ENCODE measurements around the gene HTR2B.
A peak's percentile ranks its signal among the peaks of the same experiment; 100 is the strongest.

GRCh38 chr2:231099918-231100317, 24.9 kb downstream of the HTR2B start:
- TF ChIP-seq CTCF (IDR thresholded peaks at IDR 0.05 in 4 of 5, conservative IDR thresholded peaks at IDR 0.05 in 1 of 5) = peak in 1 of 5 experiments; percentile 18
- TF ChIP-seq POLR2A (IDR thresholded peaks at IDR 0.05) = no peak

Measured in gastrocnemius medialis (tissue), 4 donors.